PC-9 (cell line): ENCODE results near the gene TEPSIN. TPM values are rescaled to one million over a fixed set of nuclear protein-coding genes. Genes with fewer than 3 reads are reported as not detected.

Source experiments
- BruUV-seq: library from RNA; stranded (reverse); fragments of 400-500 nt; replicated peaks from 2 replicates; lab custom pipeline; 2021; lab: Mats Ljungman, UMichigan
- CTCF ChIA-PET: fragments of 300-600 bp; sonication (Branson Sonifier 250); formaldehyde crosslinking; loops from one replicate; lab custom pipeline; 2022; ENCODE audit warnings: antibody characterized with exemption; lab: Charles Lee
- POLR2A ChIA-PET: fragments of 300-600 bp; sonication (Branson Sonifier 250); formaldehyde crosslinking; loops from one replicate; lab custom pipeline; 2022; ENCODE audit warnings: antibody characterized with exemption; ENCODE audit not compliant: unreplicated experiment; lab: Charles Lee
- DNase-seq, 2 experiments: peaks; one replicate each; pipeline versions ENCODE4 v3.0.0 to v3.0.0-alpha.2; 2015 to 2022; ENCODE audit warnings: mixed read lengths in 1 of 2
- H2AFZ ChIP-seq: fragments of 200-600 bp; sonication (generic); 2 replicates; pipeline ENCODE4 v1.8.1; 2017; ENCODE audit warnings: antibody characterized with exemption
- H3F3A ChIP-seq: fragments of 200-600 bp; sonication (generic); 2 replicates; pipeline ENCODE4 v1.8.1; 2017; ENCODE audit warnings: antibody characterized with exemption, mild to moderate bottlenecking, low read depth; ENCODE audit not compliant: insufficient read depth
- H3K27ac ChIP-seq: fragments of 200-600 bp; sonication (generic); 2 replicates; pipeline ENCODE4 v1.6.1; 2016; ENCODE audit warnings: mixed run types
- H3K27me3 ChIP-seq: fragments of 200-600 bp; sonication (generic); 2 replicates; pipeline ENCODE4 v1.6.1; 2016; ENCODE audit warnings: low read depth, mixed run types; ENCODE audit not compliant: insufficient read depth
- H3K36me3 ChIP-seq: fragments of 200-600 bp; sonication (generic); 2 replicates; pipeline ENCODE4 v1.6.1; 2016; ENCODE audit warnings: low read depth, mixed run types
- H3K4me1 ChIP-seq: fragments of 200-600 bp; sonication (generic); replicated peaks from 2 replicates; pipeline ENCODE4 v1.6.1; 2016; ENCODE audit warnings: mixed run types; ENCODE audit not compliant: insufficient read depth
- H3K4me2 ChIP-seq: fragments of 200-600 bp; sonication (generic); 2 replicates; pipeline ENCODE4 v1.6.1; 2017; ENCODE audit warnings: mixed run types
- H3K4me3 ChIP-seq: fragments of 200-600 bp; sonication (generic); 2 replicates; pipeline ENCODE4 v1.6.1; 2016; ENCODE audit warnings: mixed run types
- H3K79me2 ChIP-seq: fragments of 200-600 bp; sonication (generic); 2 replicates; pipeline ENCODE4 v1.6.1; 2017; ENCODE audit warnings: low read depth, mixed run types
- H3K9me2 ChIP-seq: fragments of 200-600 bp; sonication (generic); 2 replicates; pipeline ENCODE4 v1.8.1; 2017; ENCODE audit warnings: mild to moderate bottlenecking; ENCODE audit not compliant: insufficient read depth
- H3K9me3 ChIP-seq: fragments of 200-600 bp; sonication (generic); 2 replicates; pipeline ENCODE4 v1.8.1; 2016; ENCODE audit warnings: low read depth; ENCODE audit not compliant: insufficient read depth
- H4K20me1 ChIP-seq: fragments of 200-600 bp; sonication (generic); 2 replicates; pipeline ENCODE4 v1.8.1; 2017; ENCODE audit not compliant: insufficient read depth
- EZH2 ChIP-seq: fragments of 200-600 bp; sonication (generic); IDR thresholded peaks from 2 replicates; pipeline ENCODE4 v1.8.0; 2017; ENCODE audit warnings: antibody characterized with exemption, low read depth
- intact Hi-C: fragments of 100-400 bp; cut with micrococcal nuclease; formaldehyde crosslinking; loops from one replicate; pipeline ENCODE4 v1.10.0; 2022; ENCODE audit not compliant: unreplicated experiment
- total RNA-seq: library from RNA; stranded (reverse); gene quantifications from 2 replicates; pipeline ENCODE4 v1.2.3, GENCODE V29; 2021
- TF ChIP-seq, protein P1 (sequence below): fragments of 200-600 bp; sonication (generic); conservative IDR thresholded peaks from 2 replicates; pipeline ENCODE4 v1.6.1; 2017; ENCODE audit warnings: mixed run types, antibody characterized with exemption, mild to moderate bottlenecking, moderate library complexity

The TEPSIN gene
- total RNA-seq, 1 experiment from 2014 or later: 35.0 TPM

DNA sequence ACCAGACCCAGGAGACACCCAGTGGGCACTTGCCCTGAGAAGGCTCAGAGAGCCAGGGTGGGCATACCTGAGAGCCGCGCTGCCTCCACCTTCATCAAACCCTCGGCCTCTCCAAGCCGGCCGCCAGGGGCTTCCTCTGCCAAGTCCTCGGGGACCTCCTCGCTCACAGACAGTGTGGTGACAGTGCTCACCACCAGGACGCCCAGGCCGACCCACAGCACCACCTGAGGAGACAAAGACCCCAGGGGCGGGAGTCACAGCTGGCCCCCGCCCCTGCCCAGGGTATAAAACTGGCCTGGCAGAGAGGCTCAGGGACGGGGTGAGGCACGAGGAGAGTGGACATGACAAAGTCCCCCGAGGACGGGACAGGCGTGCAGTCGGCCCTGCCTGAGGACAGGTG lies 21.3 kb upstream of the TEPSIN start:
- H3K36me3 ChIP-seq: no peaks in the 10 kb centered on the region
- intact Hi-C loops: no loop called here
- H3K4me3 ChIP-seq: no peak overlapping the region
- no peak overlapping the region for H3K4me2 ChIP-seq
- no peak overlapping the region for H3K27ac ChIP-seq
- no peaks in the 10 kb centered on the region for H3K9me2 ChIP-seq
- no peaks in the 10 kb centered on the region for H3K27me3 ChIP-seq
- BruUV-seq: no TSS peak
- H3K9me3 ChIP-seq: no peaks in the 10 kb centered on the region
- no peaks in the 10 kb centered on the region for H3F3A ChIP-seq
- H4K20me1 ChIP-seq: no peaks in the 10 kb centered on the region; the same call in 1 of the 2 replicates
- H3K79me2 ChIP-seq: no peaks in the 10 kb centered on the region
- TF ChIP-seq, protein P1, sequence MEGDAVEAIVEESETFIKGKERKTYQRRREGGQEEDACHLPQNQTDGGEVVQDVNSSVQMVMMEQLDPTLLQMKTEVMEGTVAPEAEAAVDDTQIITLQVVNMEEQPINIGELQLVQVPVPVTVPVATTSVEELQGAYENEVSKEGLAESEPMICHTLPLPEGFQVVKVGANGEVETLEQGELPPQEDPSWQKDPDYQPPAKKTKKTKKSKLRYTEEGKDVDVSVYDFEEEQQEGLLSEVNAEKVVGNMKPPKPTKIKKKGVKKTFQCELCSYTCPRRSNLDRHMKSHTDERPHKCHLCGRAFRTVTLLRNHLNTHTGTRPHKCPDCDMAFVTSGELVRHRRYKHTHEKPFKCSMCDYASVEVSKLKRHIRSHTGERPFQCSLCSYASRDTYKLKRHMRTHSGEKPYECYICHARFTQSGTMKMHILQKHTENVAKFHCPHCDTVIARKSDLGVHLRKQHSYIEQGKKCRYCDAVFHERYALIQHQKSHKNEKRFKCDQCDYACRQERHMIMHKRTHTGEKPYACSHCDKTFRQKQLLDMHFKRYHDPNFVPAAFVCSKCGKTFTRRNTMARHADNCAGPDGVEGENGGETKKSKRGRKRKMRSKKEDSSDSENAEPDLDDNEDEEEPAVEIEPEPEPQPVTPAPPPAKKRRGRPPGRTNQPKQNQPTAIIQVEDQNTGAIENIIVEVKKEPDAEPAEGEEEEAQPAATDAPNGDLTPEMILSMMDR: no peak
- TF ChIP-seq EZH2: no peak
- POLR2A ChIA-PET: no interaction called here
- CTCF ChIA-PET: no interaction called here
- no peaks in the 10 kb centered on the region for H3K4me1 ChIP-seq
- H2AFZ ChIP-seq: no peak overlapping the region
- no peak for DNase-seq

DNA sequence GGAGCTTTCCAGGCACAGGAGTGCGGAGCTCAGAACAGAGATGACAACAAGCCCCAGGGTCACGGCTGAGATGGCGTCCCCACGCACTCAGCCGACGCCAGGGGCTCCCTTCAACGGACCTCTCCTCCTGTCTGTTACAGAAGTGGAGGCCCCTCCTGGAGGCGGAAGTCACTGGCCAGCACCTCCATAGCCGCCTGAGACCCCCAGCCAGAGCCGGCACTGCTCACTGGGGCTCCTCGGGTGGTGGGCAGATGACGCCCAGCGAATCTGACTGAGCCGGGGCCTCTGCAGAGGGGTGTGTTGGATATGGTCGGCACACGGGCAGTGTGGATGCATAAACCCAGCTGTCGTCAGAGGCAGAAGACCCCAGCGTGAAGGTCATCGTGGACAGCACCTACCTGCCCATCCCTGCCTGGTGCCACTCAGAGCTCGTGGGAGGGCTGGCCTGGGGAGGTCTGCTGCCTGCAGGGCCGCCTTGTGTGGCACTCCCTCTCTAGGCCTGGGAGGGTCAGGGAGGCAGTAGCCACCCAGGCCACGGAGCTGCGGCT lies 20.3 kb upstream of the TEPSIN start:
- intact Hi-C loops: no loop called here
- no peaks in the 10 kb centered on the region for H3K4me1 ChIP-seq
- DNase-seq: no peak
- H3K27me3 ChIP-seq: no peaks in the 10 kb centered on the region
- no peaks in the 10 kb centered on the region; the same call in 1 of the 2 replicates for H3F3A ChIP-seq
- H4K20me1 ChIP-seq: no peaks in the 10 kb centered on the region; the same call in 1 of the 2 replicates
- no peak overlapping the region for H3K4me3 ChIP-seq
- BruUV-seq: no TSS peak
- CTCF ChIA-PET: no interaction called here
- POLR2A ChIA-PET: no interaction called here
- no peaks in the 10 kb centered on the region for H3K79me2 ChIP-seq
- H3K4me2 ChIP-seq: no peak overlapping the region
- no peak overlapping the region for H3K27ac ChIP-seq
- H3K9me2 ChIP-seq: no peaks in the 10 kb centered on the region
- no peak overlapping the region for H2AFZ ChIP-seq
- TF ChIP-seq EZH2: no peak
- TF ChIP-seq, protein P1: no peak
- no peaks in the 10 kb centered on the region for H3K36me3 ChIP-seq
- no peaks in the 10 kb centered on the region for H3K9me3 ChIP-seq

DNA sequence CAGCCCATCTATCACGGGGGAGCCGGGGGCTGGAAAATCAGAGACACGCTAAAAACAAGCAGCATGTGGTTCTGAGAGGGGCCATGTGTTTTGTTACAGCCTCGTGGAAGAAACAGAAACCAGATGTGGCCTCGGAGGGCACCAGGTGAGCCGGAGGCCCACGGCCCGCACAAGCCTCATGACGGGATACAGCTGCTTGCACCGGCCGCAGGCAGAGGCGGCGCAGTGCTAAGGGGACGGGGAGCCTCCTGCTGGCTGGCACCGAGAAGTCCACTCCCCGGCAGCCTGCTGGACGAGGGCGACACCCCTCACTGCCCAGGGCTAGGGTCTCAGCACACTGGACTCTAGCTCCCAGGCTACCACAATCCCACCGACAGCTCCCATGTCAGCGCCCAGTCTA lies 19.4 kb upstream of the TEPSIN start:
- ChIA-PET POLR2A (no interaction called here), CTCF (no interaction called here)
- DNase-seq: no peak
- Histone ChIP-seq H4K20me1 (no peaks in the 10 kb centered on the region; the same call in 1 of the 2 replicates), H3K36me3 (no peaks in the 10 kb centered on the region), H3K27me3 (no peaks in the 10 kb centered on the region), H3K4me3 (no peak overlapping the region), H3K4me1 (no peaks in the 10 kb centered on the region), H3K27ac (no peak overlapping the region), H3K4me2 (no peak overlapping the region), H3K9me2 (no peaks in the 10 kb centered on the region), H3K79me2 (no peaks in the 10 kb centered on the region), H2AFZ (no peak overlapping the region), H3F3A (no peaks in the 10 kb centered on the region; the same call in 1 of the 2 replicates), H3K9me3 (no peaks in the 10 kb centered on the region)
- TF ChIP-seq, protein P1: no peak
- no peak for TF ChIP-seq EZH2
- no TSS peak for BruUV-seq
- intact Hi-C loops: no loop called here
